OCI-M1 (cell line): ENCODE data around the gene PCDHGB1.
"Not testable (repeated sequence)": the region's sequence is repeated elsewhere in the genome, so short reads cannot be mapped to it uniquely, and the experiment has no call there.

Experiments used
- DNase-seq: peaks from one replicate; lab custom pipeline; 2025; lab: John Stamatoyannopoulos, UW

The PCDHGB1 gene

DNA sequence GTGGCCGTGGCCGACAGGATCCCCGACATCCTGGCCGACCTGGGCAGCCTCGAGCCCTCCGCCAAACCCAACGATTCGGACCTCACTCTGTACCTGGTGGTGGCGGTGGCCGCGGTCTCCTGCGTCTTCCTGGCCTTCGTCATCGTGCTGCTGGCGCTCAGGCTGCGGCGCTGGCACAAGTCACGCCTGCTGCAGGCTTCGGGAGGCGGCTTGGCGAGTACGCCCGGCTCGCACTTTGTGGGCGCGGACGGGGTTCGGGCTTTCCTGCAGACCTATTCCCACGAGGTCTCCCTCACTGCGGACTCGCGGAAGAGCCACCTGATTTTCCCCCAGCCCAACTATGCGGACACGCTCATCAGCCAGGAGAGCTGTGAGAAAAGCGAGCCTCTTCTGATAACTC, 3.9 kb upstream of the PCDHGB1 start:
- not testable (repeated sequence) for DNase-seq

DNA sequence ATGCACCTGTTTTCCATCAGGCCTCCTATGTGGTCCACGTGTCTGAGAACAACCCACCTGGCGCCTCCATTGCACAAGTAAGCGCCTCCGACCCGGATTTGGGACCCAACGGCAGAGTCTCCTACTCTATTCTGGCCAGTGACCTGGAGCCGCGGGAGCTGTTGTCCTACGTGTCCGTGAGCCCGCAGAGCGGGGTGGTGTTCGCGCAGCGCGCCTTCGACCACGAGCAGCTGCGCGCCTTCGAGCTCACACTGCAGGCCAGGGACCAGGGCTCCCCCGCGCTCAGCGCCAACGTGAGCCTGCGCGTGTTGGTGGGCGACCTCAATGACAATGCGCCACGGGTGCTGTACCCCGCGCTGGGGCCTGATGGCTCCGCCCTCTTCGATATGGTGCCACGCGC, 1.7 kb downstream of the PCDHGB1 start:
- DNase-seq = no peak

DNA sequence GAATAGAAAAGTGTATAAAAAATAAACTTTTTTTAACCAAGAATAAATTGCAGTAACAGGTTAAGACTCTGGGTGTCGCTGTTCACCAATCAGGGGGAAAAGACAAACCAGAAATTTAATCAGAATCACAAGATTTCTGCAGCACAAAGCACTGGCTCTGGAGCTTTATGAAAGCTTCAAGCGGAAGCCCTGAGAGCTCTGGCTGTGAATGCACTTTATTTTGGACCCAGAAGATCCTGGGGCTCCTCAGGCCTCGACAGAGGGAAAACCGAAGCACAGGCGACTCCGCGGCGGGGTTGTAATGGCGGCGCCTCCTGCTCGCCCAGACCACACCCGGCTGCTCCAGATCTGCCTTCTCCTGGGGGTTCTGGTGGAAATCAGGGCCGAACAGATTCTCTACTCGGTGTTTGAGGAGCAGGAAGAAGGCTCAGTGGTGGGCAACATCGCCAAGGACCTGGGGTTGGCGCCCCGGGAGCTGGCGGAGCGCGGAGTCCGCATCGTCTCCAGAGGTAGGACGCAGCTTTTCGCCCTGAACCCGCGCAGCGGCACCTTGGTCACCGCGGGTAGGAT, 5.1 kb downstream of the PCDHGB1 start, which contains the start of gene PCDHGA4:
TSS of gene PCDHGA4 (plus strand) at position 122 of the 570 bp plus-strand sequence. CDS start at position 209, 87 bp downstream.
- DNase-seq = peak; percentile 4

DNA sequence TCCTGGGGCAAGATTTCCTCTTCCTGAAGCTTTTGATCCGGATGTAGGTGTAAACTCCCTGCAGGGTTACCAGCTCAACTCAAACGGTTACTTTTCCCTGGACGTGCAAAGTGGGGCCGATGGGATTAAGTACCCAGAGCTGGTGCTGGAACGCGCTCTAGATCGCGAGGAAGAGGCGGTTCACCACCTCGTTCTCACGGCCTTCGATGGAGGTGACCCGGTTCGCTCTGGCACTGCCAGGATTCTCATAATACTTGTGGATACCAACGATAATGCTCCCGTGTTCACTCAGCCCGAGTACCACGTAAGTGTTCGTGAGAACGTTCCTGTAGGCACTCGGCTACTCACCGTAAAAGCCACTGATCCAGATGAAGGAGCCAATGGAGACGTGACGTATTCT, 5.7 kb downstream of the PCDHGB1 start:
- DNase-seq = no peak

DNA sequence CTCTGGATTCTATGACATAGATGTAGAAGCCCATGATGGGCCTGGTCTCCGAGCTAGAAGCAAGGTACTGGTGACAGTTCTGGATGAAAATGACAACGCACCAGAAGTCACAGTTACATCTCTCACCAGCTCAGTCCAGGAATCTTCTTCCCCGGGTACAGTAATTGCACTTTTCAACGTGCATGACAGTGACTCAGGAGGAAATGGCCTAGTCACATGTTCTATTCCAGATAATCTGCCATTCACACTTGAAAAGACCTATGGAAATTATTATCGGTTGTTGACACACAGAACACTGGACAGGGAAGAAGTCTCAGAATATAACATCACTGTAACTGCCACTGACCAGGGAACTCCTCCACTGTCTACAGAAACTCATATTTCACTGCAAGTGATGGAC, 6.2 kb downstream of the PCDHGB1 start:
- no peak for DNase-seq

DNA sequence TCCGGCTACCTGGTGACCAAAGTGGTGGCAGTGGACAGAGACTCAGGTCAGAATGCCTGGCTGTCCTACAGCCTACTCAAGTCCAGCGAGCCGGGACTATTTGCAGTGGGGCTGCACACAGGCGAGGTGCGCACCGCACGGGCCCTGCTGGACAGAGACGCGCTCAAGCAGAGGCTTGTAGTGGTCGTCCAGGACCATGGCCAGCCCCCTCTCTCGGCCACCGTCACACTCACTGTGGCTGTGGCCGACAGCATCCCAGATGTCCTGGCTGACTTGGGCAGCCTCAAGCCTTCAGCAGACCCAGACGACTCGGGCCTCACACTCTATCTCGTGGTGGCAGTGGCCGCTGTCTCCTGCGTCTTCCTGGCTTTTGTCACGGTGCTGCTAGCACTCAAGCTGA, 7.1 kb downstream of the PCDHGB1 start:
- no peak for DNase-seq

DNA sequence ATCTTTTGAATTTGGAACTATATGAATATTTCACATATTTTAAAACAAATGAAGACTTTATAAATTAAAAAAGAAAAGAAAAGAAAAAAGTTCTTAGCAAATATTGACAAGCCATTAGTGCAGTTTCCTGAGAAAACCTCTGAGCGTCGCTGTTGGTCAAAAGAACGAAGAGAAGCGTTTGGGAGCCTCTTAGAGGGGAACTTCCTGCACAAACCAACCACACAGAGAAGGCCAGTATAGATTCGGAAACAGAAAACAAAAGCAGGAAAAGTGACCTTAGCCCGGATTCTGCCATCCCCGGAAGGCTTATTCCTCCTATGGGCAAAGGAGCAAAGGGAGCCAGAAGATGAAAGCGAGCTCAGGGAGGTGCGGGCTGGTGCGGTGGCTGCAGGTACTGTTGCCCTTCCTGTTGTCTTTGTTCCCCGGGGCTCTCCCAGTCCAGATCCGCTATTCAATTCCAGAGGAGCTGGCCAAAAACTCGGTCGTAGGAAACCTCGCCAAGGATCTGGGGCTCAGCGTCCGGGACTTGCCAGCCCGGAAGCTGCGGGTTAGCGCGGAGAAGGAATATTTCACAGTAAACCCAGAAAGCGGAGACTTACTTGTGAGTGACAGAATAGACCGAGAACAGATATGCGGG, 10.0 kb downstream of the PCDHGB1 start, which contains the start of gene PCDHGB2:
TSS of gene PCDHGB2 (plus strand) at position 205 of the 637 bp plus-strand sequence. CDS start at position 347, 142 bp downstream.
- peak; percentile 50 for DNase-seq

DNA sequence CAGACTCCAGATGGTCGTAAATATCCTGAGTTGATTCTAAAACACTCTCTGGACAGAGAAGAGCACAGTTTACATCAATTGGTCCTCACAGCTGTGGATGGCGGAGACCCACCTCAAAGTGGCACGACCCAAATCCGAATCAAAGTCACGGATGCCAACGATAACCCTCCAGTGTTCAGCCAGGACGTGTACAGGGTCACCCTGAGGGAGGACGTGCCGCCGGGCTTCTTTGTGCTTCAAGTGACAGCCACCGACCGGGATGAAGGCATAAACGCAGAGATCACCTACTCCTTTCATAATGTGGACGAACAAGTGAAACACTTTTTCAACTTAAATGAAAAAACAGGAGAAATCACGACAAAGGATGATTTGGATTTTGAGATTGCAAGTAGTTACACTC, 10.8 kb downstream of the PCDHGB1 start:
- no peak for DNase-seq

DNA sequence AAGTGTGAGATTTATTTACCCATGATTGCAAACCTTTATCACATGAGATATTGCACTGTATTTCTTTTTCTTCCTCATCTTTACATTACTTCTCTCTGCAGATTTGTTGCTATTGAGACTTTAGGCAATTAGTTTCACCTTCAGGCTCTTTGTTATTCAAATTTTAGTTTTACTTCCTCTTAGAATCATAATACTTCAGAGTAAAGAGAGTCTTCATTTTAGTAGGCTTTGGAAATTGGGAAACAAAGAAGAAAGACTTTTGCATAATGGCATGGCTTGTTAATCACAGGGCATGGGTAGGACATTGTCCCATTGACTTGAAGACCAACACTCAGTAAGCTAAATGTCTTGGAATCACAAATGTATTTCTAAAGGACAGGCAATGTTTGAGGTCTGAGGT, 12.8 kb downstream of the PCDHGB1 start:
- no peak for DNase-seq

DNA sequence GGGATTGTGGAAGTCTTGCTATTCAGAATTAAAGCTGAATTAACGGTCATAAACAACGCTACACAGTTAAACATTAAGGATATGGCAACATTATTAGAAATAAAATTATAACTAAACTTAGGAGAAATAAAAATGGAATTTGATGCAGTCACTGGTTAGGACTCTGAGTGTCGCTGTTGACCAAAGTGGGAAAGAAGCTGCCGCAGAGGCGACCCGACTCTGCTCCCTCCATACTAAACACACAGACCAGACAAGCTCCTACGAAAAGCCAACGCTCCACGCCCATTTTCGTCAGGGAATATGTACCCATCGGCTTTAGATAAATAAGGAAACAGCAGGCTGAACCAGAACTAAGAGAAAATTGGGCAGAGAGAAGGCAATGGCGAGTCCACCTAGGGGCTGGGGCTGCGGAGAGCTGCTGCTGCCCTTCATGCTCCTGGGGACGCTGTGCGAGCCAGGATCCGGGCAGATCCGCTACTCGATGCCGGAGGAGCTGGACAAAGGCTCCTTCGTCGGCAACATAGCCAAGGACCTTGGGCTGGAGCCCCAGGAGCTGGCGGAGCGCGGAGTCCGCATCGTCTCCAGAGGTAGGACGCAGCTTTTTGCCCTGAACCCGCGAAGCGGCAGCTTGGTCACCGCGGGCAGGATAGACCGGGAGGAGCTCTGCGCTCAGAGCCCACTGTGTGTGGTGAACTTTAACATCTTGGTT, 14.2 kb downstream of the PCDHGB1 start, which contains the start of gene PCDHGA5:
TSS of gene PCDHGA5 (plus strand) at position 211 of the 709 bp plus-strand sequence. CDS start at position 380, 169 bp downstream.
- no peak for DNase-seq

DNA sequence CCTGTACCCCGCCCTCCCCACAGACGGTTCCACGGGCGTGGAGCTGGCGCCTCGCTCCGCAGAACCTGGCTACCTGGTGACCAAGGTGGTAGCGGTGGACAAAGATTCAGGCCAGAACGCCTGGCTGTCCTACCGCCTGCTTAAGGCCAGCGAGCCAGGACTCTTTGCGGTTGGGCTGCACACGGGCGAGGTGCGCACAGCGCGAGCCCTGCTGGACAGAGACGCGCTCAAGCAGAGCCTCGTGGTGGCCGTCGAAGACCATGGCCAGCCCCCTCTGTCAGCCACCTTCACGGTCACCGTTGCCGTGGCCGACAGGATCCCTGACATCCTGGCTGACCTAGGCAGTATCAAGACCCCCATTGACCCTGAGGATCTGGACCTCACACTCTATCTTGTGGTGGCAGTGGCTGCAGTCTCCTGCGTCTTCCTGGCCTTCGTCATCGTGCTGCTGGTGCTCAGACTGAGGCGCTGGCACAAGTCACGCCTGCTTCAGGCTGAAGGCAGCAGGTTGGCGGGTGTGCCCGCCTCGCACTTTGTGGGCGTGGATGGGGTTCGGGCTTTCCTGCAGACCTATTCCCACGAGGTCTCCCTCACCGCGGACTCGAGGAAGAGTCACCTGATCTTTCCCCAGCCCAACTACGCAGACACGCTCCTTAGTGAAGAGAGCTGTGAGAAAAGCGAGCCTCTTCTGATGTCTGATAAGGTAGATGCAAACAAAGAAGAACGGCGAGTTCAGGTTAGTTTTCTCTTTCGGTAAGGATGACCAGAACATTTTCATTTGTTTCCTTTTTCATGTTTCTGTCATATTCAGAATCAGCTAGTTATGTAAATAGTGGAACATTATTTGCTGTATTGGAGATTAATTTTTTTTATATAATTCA, 16.4 kb downstream of the PCDHGB1 start:
- DNase-seq = no peak

DNA sequence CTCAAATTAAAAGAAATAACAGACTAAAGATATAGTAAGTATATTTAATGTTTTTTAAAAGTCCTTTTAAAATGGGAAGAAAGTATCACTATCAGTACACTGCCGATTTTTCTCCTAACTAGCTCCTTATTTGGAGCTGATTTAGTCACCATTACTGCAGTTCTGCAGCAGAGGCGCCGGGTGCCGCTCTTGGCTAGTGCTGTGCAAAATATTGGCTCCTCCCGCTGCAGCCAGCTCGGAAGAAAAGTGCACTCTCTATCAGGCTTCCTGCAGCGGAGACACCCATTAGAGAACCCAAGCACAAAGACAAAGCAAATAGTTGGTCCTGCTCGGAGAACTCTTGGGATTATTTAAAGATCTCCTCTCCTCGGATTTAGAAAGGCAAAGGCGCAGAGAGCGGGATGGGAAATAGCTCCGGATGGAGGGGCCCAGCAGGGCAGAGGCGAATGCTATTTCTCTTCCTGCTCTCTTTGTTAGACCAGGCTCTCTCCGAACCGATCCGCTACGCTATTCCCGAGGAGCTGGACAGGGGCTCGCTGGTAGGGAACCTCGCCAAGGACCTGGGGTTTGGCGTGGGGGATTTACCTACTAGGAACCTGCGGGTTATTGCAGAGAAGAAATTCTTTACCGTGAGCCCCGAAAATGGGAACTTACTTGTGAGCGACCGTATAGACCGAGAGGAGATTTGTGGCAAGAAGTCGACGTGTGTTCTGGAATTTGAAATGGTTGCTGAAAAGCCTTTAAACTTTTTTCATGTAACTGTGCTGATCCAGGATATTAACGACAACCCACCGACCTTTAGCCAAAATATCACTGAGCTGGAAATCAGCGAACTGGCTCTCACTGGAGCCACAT, 20.3 kb downstream of the PCDHGB1 start, which contains the start of gene PCDHGB3:
TSS of gene PCDHGB3 (plus strand) at position 249 of the 855 bp plus-strand sequence. CDS start at position 402, 153 bp downstream.
- DNase-seq = no peak

DNA sequence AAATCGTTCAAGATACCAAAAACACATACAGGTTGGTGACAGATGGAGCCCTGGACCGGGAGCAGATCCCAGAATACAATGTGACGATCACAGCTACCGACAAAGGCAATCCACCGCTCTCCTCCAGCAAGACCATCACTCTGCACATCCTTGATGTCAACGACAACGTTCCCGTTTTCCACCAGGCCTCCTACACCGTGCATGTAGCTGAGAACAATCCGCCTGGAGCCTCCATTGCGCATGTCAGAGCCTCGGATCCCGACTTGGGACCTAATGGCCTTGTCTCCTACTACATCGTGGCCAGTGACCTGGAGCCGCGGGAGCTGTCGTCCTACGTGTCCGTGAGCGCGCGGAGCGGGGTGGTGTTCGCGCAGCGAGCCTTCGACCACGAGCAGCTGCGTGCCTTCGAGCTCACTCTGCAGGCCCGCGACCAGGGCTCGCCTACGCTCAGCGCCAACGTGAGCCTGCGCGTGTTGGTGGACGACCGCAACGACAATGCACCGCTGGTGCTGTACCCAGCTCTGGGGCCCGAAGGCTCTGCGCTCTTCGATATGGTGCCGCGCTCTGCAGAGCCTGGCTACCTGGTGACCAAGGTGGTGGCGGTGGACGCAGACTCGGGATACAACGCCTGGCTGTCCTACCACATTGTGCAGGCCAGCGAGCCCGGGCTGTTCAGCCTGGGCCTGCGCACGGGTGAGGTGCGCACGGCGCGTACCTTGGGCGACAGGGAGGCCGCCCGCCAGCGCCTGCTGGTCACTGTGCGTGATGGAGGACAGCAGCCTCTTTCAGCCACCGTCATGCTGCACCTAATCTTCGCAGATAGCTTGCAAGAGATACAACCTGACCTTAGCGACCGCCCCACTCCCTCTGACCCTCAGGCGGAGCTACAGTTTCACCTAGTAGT, 21.9 kb downstream of the PCDHGB1 start:
- no peak for DNase-seq

DNA sequence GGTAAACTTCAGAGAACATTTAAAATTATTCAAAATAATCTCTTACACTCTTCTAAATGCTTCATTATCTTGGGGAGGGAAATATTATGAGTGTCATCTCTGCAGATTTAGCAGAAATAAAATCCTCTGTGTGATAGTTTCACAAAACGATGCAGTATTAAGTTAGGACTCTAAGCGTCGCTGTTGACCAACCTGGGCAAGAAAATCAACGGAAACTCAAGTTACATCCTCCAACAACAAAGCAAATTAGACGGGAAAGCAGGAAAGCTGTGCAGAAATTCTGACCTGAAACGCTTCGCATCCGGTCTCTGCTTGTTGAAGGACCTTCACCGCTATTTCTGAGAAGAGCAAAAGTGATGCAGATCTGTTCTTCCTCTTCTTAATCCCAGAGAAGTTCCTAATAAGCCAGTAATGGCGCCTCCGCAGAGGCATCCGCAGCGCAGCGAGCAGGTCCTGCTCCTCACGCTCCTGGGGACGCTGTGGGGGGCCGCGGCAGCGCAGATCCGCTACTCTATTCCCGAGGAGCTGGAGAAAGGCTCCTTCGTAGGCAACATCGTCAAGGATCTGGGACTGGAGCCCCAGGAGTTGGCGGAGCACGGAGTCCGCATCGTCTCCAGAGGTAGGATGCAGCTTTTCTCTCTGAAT, 23.9 kb downstream of the PCDHGB1 start, which contains the start of gene PCDHGA6:
TSS of gene PCDHGA6 (plus strand) at position 219 of the 645 bp plus-strand sequence. CDS start at position 412, 193 bp downstream.
- no peak for DNase-seq

DNA sequence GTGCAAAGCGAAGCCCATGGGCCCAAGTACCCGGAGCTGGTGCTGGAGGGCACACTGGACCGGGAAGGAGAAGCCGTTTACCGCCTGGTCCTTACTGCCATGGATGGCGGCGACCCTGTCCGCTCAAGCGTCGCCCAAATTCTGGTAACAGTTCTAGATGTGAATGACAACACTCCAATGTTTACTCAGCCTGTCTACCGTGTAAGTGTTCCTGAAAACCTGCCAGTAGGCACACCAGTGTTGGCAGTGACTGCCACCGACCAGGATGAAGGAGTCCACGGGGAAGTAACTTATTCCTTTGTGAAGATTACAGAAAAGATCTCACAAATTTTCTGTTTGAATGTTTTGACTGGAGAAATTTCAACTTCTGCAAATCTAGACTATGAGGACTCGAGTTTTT, 24.7 kb downstream of the PCDHGB1 start:
- DNase-seq = no peak

DNA sequence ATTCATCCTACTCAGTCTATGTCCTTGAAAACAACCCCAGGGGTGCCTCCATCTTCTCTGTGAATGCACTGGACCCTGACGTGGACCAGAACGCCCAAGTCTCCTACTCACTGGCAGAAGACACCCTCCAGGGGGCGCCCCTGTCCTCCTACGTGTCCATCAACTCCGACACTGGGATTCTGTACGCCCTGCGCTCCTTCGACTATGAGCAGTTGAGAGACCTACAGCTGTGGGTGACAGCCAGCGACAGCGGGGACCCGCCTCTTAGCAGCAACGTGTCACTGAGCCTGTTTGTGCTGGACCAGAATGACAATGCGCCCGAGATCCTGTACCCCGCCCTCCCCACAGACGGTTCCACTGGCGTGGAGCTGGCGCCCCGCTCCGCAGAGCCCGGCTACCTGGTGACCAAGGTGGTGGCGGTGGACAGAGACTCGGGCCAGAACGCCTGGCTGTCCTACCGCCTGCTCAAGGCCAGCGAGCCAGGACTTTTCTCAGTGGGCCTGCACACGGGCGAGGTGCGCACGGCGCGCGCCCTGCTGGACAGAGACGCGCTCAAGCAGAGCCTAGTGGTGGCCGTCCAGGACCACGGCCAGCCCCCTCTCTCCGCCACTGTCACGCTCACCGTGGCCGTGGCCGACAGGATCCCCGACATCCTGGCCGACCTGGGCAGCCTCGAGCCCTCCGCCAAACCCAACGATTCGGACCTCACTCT, 25.7 kb downstream of the PCDHGB1 start:
- not testable (repeated sequence) for DNase-seq

DNA sequence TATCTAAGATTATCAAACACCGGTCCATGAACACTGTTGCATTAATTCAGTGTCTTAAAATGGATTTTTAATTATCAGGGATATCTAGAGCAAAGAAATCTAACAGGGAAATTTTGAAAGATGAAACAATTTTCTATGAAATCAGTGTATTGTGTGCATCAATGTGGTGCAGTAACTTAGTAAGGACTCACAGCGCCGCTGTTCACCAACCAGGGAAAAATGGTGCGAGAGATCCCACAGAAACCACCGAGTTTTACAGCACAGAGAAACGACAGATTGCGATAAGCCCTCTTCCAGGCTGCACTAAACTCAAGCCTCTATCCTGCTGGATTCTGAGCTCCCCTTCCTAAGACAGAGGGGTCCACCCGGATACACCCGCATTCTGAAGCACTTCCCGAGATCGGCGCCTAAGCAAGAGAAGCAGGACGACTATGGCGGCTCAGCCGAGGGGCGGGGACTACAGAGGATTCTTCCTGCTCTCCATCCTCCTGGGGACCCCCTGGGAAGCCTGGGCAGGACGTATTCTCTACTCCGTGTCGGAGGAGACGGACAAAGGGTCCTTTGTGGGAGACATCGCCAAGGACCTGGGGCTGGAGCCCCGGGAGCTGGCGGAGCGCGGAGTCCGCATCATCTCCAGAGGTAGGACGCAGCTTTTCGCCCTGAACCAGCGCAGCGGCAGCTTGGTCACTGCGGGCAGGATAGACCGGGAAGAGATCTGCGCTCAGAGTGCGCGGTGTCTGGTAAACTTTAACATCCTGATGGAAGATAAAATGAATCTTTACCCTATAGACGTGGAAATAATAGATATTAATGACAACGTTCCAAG, 32.8 kb downstream of the PCDHGB1 start, which contains the start of gene PCDHGA7:
TSS of gene PCDHGA7 (plus strand) at position 274 of the 826 bp plus-strand sequence. CDS start at position 432, 158 bp downstream.
- DNase-seq = no peak
